ENCODE data around the gene TBX6.
A peak's percentile ranks its signal among the peaks of the same experiment; 100 is the strongest.

Gene TBX6

GRCh38 chr16:30113711-30114333, 22.1 kb upstream of the TBX6 start:
- no peak for DNase-seq (ENCODE audit: low spot score)

GRCh38 chr16:30113031-30113710, 21.4 kb upstream of the TBX6 start, which contains the start of gene GDPD3:
GDPD3 (minus strand) TSS chr16:30113537; CDS start chr16:30113478, 59 bp downstream.
- DNase-seq (ENCODE audit: low spot score) = no peak

- DNase-seq (ENCODE audit: low spot score) = peak; percentile 54
Observed at GRCh38 chr16:30112197-30113030, 20.7 kb upstream of the TBX6 start.

GRCh38 chr16:30110661-30111060, 18.9 kb upstream of the TBX6 start:
- DNase-seq (ENCODE audit: low spot score) = no peak

- no peak for DNase-seq (ENCODE audit: low spot score)
Observed at GRCh38 chr16:30108059-30108850, 16.5 kb upstream of the TBX6 start.

GRCh38 chr16:30104492-30104891, 12.8 kb upstream of the TBX6 start:
- DNase-seq (ENCODE audit: low spot score) = no peak

- DNase-seq (ENCODE audit: low spot score) = no peak
Observed at GRCh38 chr16:30104090-30104489, 12.4 kb upstream of the TBX6 start.

- no peak for DNase-seq (ENCODE audit: low spot score)
Observed at GRCh38 chr16:30096862-30097563, 5.3 kb upstream of the TBX6 start.

- DNase-seq (ENCODE audit: low spot score) = peak; percentile 88
Observed at GRCh38 chr16:30096105-30096861, 4.6 kb upstream of the TBX6 start, which contains the start of gene YPEL3. YPEL3 (minus strand) TSS chr16:30096213; CDS start chr16:30095482, 731 bp downstream.

- DNase-seq (ENCODE audit: low spot score) = no peak
Observed at GRCh38 chr16:30095166-30096078, 3.7 kb upstream of the TBX6 start.

GRCh38 chr16:30094541-30095165, 2.9 kb upstream of the TBX6 start:
- no peak for DNase-seq (ENCODE audit: low spot score)

- peak; percentile 60 for DNase-seq (ENCODE audit: low spot score)
Observed at GRCh38 chr16:30092373-30093010, 768 bp upstream of the TBX6 start.

GRCh38 chr16:30090610-30091331, 953 bp downstream of the TBX6 start:
- no peak for DNase-seq (ENCODE audit: low spot score)

GRCh38 chr16:30088832-30089624, 2.7 kb downstream of the TBX6 start:
- no peak for DNase-seq (ENCODE audit: low spot score)

GRCh38 chr16:30088237-30088831, 3.4 kb downstream of the TBX6 start:
- no peak for DNase-seq (ENCODE audit: low spot score)

- no peak for DNase-seq (ENCODE audit: low spot score)
Observed at GRCh38 chr16:30087181-30087898, 4.4 kb downstream of the TBX6 start.

Measured in CD4-positive, alpha-beta T cell treated with Interleukin-2 at 100 ng/mL for 4 hours (primary cell).